ENCODE results near the gene ABHD12. TPM values are rescaled to one million over a fixed set of nuclear protein-coding genes. Genes with fewer than 3 reads are reported as not detected.

ABHD12 gene
- total and polyA plus RNA-seq, 10 of the 15 experiments (the other 5 are each of a cell fraction or from before 2014, with no cell fraction given): 1.5 to 61.8 (median 26.7) TPM

- WGBS (ENCODE audit: insufficient coverage, insufficient replicate concordance, low lambda C conversion rate, missing lambda C conversion rate): 96% methylated on average over 4 of the region's 4 CpGs
- no peak for FAIRE-seq
- Histone ChIP-seq H3K27ac (ENCODE audit: control insufficient read depth, insufficient read depth) (no peak overlapping the region; the same call in 1 of the 2 replicates), H3K27me3 (replicated peaks in 1 of 2; ENCODE audit: control insufficient read depth in 2 of 2, insufficient read depth in 2 of 2, low read length in 1 of 2) (no peaks in the 10 kb centered on the region), H3K4me3 (no peak overlapping the region), H3K4me1 (ENCODE audit: control insufficient read depth, insufficient read depth, low read length) (peaks cover 43% of the 10 kb centered on the region), H3K9me3 (replicated peaks; ENCODE audit: control insufficient read depth, insufficient read depth, low read length) (no peaks in the 10 kb centered on the region), H3K4me2 (ENCODE audit: control insufficient read depth, insufficient read depth) (no peak overlapping the region), H3K79me2 (ENCODE audit: control insufficient read depth, insufficient read depth, low read length) (peaks cover 18% of the 10 kb centered on the region), H2AFZ (ENCODE audit: control insufficient read depth, low read depth, low read length) (no peak overlapping the region), H4K20me1 (ENCODE audit: control insufficient read depth, insufficient read depth) (no peaks in the 10 kb centered on the region), H3K9ac (ENCODE audit: control insufficient read depth, insufficient read depth, low read length) (no peak overlapping the region), H3K36me3 (ENCODE audit: control insufficient read depth in 2 of 2, insufficient read depth in 2 of 2, low read length in 1 of 2) (peaks cover 11% of the 10 kb centered on the region in 2 experiments)
- intact Hi-C loops (cut with micrococcal nuclease; ENCODE audit: unreplicated experiment): no loop called here
- no peak for ATAC-seq
- ChIA-PET RAD21 (ENCODE audit: unreplicated experiment) (no interaction called here), CTCF (interaction anchor here (0.9 to 2.2 kb wide), 5 partner anchors 25 to 85 kb away, joined by 3 to 7 read pairs (median 3); no protein-coding TSS in a partner anchor), POLR2A (no interaction called here), SMC1A (ENCODE audit: uncharacterized antibody, unreplicated experiment) (interaction anchor here (0.7 to 2.0 kb wide), 4 partner anchors 11 to 77 kb away, joined by 3 to 5 read pairs (median 4); no protein-coding TSS in a partner anchor)
- BruUV-seq (replicated peaks): no TSS peak
- no peak for DNase-seq (ENCODE audit: low read depth, low spot score)
- in situ Hi-C loops (cut with MboI): no loop called here
- no peak for TF ChIP-seq IRF5 (IDR thresholded peaks at IDR 0.05; ENCODE audit: borderline replicate concordance)
- TF ChIP-seq CHD2 (IDR thresholded peaks at IDR 0.05; ENCODE audit: borderline replicate concordance, low read depth, low read length): no peak
- no peak for TF ChIP-seq E2F8 (IDR thresholded peaks at IDR 0.05; ENCODE audit: low read depth, partially characterized antibody)
- no peak for TF ChIP-seq E2F4 (IDR thresholded peaks at IDR 0.05; ENCODE audit: low read depth, low read length)
- no peak for TF ChIP-seq ZNF207 (IDR thresholded peaks at IDR 0.05; ENCODE audit: borderline replicate concordance)
- TF ChIP-seq JUNB (IDR thresholded peaks at IDR 0.05): no peak
- TF ChIP-seq BHLHE40 (IDR thresholded peaks at IDR 0.05; ENCODE audit: borderline replicate concordance in 1 of 2, low read depth in 2 of 2, low read length in 1 of 2): no peak
- no peak for TF ChIP-seq SRF (IDR thresholded peaks at IDR 0.05; ENCODE audit: low read depth in 2 of 2, low read length in 2 of 2)
- no peak for TF ChIP-seq NRF1 (conservative IDR thresholded peaks at IDR 0.05; ENCODE audit: low read depth, low read length)
- TF ChIP-seq PBX3 (IDR thresholded peaks at IDR 0.05; ENCODE audit: insufficient replicate concordance, low read depth, low read length): no peak
- TF ChIP-seq NR2F1 (conservative IDR thresholded peaks at IDR 0.05): no peak
- TF ChIP-seq, protein P1, sequence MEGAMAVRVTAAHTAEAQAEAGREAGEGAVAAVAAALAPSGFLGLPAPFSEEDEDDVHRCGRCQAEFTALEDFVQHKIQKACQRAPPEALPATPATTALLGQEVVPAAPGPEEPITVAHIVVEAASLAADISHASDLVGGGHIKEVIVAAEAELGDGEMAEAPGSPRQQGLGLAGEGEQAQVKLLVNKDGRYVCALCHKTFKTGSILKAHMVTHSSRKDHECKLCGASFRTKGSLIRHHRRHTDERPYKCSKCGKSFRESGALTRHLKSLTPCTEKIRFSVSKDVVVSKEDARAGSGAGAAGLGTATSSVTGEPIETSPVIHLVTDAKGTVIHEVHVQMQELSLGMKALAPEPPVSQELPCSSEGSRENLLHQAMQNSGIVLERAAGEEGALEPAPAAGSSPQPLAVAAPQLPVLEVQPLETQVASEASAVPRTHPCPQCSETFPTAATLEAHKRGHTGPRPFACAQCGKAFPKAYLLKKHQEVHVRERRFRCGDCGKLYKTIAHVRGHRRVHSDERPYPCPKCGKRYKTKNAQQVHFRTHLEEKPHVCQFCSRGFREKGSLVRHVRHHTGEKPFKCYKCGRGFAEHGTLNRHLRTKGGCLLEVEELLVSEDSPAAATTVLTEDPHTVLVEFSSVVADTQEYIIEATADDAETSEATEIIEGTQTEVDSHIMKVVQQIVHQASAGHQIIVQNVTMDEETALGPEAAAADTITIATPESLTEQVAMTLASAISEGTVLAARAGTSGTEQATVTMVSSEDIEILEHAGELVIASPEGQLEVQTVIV (IDR thresholded peaks at IDR 0.05; ENCODE audit: borderline replicate concordance, partially characterized antibody): no peak
- TF ChIP-seq HCFC1 (IDR thresholded peaks at IDR 0.05; ENCODE audit: low read length): no peak
- no peak for TF ChIP-seq ETV6 (conservative IDR thresholded peaks at IDR 0.05 in 1 of 2, IDR thresholded peaks at IDR 0.05 in 1 of 2; ENCODE audit: borderline replicate concordance in 1 of 2, low read depth in 1 of 2)
- no peak for TF ChIP-seq ZNF24 (IDR thresholded peaks at IDR 0.05)
Observed at GRCh38 chr20:25321991-25322390, 68.6 kb downstream of the ABHD12 start.
